ENCODE data around the gene FIBP. TPM values are rescaled to one million over a fixed set of nuclear protein-coding genes. Genes with fewer than 3 reads are reported as not detected.
A peak's percentile ranks its signal among the peaks of the same experiment; 100 is the strongest.

The FIBP gene
- total and polyA plus RNA-seq, 4 donors, result 47.1 to 77.2 (median 62.2) TPM

DNA sequence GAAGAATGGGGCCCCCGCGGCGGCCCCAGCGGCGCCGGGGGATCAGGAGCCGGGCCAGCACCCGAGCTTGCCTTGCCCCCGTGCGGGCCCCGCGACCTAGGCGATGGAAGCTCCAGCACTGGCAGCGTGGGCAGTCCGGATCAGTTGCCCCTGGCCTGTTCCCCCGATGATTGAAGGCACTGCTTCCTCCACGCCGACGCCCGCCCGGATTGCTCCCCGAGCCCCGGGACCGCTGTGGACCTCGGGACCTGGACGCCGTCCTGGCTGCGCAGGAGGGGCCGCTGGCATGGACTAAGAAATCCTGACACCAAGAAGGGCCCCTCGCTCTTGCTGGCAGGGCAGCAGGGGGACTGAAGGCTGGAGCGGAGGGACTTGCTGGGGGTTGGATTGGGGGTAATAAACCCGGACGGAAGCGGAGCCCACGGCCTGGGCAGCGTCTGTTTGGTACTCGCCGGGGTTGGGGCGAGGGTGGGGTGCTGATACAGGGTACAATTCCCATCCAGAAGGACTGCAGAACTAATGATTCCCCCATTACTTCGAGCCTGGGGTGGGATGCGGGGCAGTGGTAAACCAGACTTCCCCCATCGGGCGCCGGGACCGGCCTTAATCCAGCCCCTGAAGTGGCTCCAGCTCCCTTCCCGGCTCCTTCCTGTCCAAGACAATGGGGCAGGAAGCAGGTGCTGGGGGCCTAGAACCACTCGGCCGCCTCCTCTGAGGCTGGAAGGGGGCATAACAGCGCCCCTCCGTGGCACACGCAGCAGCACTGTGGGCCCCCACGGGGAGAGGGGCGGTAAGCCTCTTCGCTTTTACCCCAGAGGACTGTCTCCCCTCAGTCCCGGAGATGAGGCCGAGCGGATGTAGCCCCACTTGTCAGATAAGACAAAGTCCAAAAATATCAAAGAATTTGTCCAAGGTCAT lies 3.2 kb upstream of the FIBP start:
- peak in 2 of 3 donors; percentile 28 to 55 for DNase-seq
- ATAC-seq (ENCODE audit: insufficient read depth, low FRiP score), result no peak
- H3K27ac ChIP-seq (ENCODE audit: low read depth in 1 of 2, low read length in 1 of 2), result peak overlapping the region; percentile 93 to 98
- 2 to 6% methylated on average over 52 to 57 of the region's 57 CpGs for WGBS, 2 donors
- peaks cover 0 to 4% (median 1%) of the 10 kb centered on the region in 4 donors for H3K36me3 ChIP-seq (ENCODE audit: control insufficient read depth in 4 of 4, insufficient read depth in 4 of 4, low read length in 4 of 4)
- H3K9me3 ChIP-seq (ENCODE audit: control insufficient read depth in 4 of 4, insufficient read depth in 3 of 4, low read length in 3 of 4), result no peaks in the 10 kb centered on the region
- peaks cover 5 to 54% (median 13%) of the 10 kb centered on the region in 5 donors for H3K4me1 ChIP-seq (ENCODE audit: control insufficient read depth in 5 of 5, insufficient read depth in 5 of 5, low read length in 5 of 5)
- H3K9ac ChIP-seq (ENCODE audit: insufficient read depth in 1 of 2, low read length in 2 of 2), result peak overlapping the region in 1 of 2 donors; percentile 17
- TF ChIP-seq, protein P1, sequence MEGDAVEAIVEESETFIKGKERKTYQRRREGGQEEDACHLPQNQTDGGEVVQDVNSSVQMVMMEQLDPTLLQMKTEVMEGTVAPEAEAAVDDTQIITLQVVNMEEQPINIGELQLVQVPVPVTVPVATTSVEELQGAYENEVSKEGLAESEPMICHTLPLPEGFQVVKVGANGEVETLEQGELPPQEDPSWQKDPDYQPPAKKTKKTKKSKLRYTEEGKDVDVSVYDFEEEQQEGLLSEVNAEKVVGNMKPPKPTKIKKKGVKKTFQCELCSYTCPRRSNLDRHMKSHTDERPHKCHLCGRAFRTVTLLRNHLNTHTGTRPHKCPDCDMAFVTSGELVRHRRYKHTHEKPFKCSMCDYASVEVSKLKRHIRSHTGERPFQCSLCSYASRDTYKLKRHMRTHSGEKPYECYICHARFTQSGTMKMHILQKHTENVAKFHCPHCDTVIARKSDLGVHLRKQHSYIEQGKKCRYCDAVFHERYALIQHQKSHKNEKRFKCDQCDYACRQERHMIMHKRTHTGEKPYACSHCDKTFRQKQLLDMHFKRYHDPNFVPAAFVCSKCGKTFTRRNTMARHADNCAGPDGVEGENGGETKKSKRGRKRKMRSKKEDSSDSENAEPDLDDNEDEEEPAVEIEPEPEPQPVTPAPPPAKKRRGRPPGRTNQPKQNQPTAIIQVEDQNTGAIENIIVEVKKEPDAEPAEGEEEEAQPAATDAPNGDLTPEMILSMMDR (IDR thresholded peaks at IDR 0.05; ENCODE audit: control extremely low read depth, extremely low read depth), result peak; percentile 13
- peaks cover 0 to 6% (median 4%) of the 10 kb centered on the region in 3 donors for H3K27me3 ChIP-seq (ENCODE audit: control insufficient read depth in 3 of 3, insufficient read depth in 3 of 3, low read length in 2 of 3)
- H3K4me3 ChIP-seq, result peak overlapping the region; percentile 64

DNA sequence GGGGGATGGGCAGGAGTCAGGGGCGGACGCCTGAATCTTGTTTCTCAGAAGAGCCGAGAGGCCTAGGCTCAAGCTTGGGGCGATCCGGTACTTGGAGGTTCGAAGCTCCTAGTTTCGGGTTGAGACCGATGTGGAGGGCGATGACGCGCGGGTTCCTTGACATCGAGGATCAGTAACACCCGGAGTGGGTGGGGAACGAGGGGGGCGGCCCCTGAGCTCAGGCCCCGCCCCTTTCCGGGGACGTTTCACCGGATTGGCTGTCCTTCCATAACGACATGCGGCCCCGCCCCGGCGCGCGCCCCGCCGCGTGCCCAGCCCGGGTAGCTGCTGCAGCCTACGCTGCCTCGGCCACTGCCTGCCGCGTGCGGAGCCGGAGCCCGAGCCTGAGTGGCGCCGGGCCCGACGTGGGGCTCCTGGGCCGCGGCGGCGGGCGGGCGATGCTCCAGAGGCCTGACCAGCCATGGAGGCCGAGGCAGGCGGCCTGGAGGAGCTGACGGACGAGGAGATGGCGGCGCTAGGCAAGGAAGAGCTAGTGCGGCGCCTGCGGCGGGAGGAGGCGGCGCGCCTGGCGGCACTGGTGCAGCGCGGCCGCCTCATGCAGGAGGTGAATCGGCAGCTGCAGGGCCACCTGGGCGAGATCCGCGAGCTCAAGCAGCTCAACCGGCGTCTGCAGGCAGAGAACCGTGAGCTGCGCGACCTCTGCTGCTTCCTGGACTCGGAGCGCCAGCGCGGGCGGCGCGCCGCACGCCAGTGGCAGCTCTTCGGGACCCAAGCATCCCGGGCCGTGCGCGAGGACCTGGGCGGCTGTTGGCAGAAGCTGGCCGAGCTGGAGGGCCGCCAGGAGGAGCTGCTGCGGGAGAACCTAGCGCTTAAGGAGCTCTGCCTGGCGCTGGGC lies 2.3 kb upstream of the FIBP start, which contains the start of gene CCDC85B:
Gene CCDC85B, plus strand, starts transcription at position 350 of the 895 bp plus-strand sequence. Its CDS starts 111 bp downstream, at position 461.
- H3K9ac ChIP-seq (ENCODE audit: insufficient read depth in 1 of 2, low read length in 2 of 2), result peak within 1 kb of the TSS in 1 of 2 donors; percentile 94
- H3K4me3 ChIP-seq, result peak within 1 kb of the TSS; percentile 64
- no peaks in the 10 kb centered on the region for H3K9me3 ChIP-seq (ENCODE audit: control insufficient read depth in 4 of 4, insufficient read depth in 3 of 4, low read length in 3 of 4)
- peak; percentile 88 for ATAC-seq (ENCODE audit: insufficient read depth, low FRiP score)
- peaks cover 5 to 54% (median 13%) of the 10 kb centered on the region in 5 donors for H3K4me1 ChIP-seq (ENCODE audit: control insufficient read depth in 5 of 5, insufficient read depth in 5 of 5, low read length in 5 of 5)
- peak; percentile 97 to 98 (median 98) for DNase-seq
- H3K27me3 ChIP-seq (ENCODE audit: control insufficient read depth in 3 of 3, insufficient read depth in 3 of 3, low read length in 2 of 3), result no peaks in the 10 kb centered on the region
- H3K36me3 ChIP-seq (ENCODE audit: control insufficient read depth in 4 of 4, insufficient read depth in 4 of 4, low read length in 4 of 4), result peaks cover 0 to 9% (median 3%) of the 10 kb centered on the region in 4 donors
- TF ChIP-seq, protein P1 (IDR thresholded peaks at IDR 0.05; ENCODE audit: control extremely low read depth, extremely low read depth), result no peak
- WGBS, 2 donors, result 0 to 1% methylated on average over 64 to 94 of the region's 94 CpGs
- peak within 1 kb of the TSS; percentile 93 to 98 for H3K27ac ChIP-seq (ENCODE audit: low read depth in 1 of 2, low read length in 1 of 2)

DNA sequence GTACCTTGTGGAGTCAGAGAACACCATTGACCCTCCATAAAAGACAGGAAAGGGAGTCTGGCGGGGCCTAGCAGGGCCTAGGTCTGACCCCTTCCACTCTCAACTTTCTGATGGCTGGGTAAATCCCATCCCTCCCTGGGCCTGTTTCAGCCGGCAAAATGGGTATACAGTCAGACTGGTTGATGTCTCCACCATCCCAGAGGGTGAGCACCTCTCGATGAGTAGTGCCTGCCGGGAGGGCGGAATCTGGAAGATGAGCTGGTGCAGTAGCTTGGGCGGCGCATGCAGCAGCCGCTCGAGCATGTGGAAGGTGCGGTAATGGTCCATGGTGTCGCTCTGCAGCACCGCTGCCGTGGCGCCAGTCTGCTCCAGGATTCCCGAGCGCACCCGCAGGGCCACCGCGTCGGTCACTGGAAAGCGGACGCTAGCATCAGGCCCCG lies 528 bp downstream of the FIBP start:
- TF ChIP-seq, protein P1 (IDR thresholded peaks at IDR 0.05; ENCODE audit: control extremely low read depth, extremely low read depth), result no peak
- Histone ChIP-seq H3K4me1 (ENCODE audit: control insufficient read depth in 5 of 5, insufficient read depth in 5 of 5, low read length in 5 of 5) (peaks cover 5 to 51% (median 13%) of the 10 kb centered on the region in 5 donors), H3K9me3 (ENCODE audit: control insufficient read depth in 4 of 4, insufficient read depth in 3 of 4, low read length in 3 of 4) (no peaks in the 10 kb centered on the region), H3K27me3 (ENCODE audit: control insufficient read depth in 3 of 3, insufficient read depth in 3 of 3, low read length in 2 of 3) (no peaks in the 10 kb centered on the region), H3K36me3 (ENCODE audit: control insufficient read depth in 4 of 4, insufficient read depth in 4 of 4, low read length in 4 of 4) (peaks cover 7 to 23% (median 23%) of the 10 kb centered on the region in 4 donors), H3K4me3 (peak overlapping the region; percentile 67), H3K9ac (ENCODE audit: insufficient read depth in 1 of 2, low read length in 2 of 2) (peak overlapping the region; percentile 39 to 67), H3K27ac (ENCODE audit: low read depth in 1 of 2, low read length in 1 of 2) (peak overlapping the region; percentile 82 to 95)
- DNase-seq (no peak), ATAC-seq (ENCODE audit: insufficient read depth, low FRiP score) (no peak)
- 5% methylated on average over 23 of the region's 23 CpGs for WGBS, 2 donors

All from lung (tissue), 12 donors.